ENCODE data around the gene CFAP52. TPM values are rescaled to one million over a fixed set of nuclear protein-coding genes. Genes with fewer than 3 reads are reported as not detected.

The CFAP52 gene
- total and polyA plus RNA-seq, 2 of the 13 experiments (the other 11 are each of a cell fraction or from before 2014, with no cell fraction given) = not detected

DNA sequence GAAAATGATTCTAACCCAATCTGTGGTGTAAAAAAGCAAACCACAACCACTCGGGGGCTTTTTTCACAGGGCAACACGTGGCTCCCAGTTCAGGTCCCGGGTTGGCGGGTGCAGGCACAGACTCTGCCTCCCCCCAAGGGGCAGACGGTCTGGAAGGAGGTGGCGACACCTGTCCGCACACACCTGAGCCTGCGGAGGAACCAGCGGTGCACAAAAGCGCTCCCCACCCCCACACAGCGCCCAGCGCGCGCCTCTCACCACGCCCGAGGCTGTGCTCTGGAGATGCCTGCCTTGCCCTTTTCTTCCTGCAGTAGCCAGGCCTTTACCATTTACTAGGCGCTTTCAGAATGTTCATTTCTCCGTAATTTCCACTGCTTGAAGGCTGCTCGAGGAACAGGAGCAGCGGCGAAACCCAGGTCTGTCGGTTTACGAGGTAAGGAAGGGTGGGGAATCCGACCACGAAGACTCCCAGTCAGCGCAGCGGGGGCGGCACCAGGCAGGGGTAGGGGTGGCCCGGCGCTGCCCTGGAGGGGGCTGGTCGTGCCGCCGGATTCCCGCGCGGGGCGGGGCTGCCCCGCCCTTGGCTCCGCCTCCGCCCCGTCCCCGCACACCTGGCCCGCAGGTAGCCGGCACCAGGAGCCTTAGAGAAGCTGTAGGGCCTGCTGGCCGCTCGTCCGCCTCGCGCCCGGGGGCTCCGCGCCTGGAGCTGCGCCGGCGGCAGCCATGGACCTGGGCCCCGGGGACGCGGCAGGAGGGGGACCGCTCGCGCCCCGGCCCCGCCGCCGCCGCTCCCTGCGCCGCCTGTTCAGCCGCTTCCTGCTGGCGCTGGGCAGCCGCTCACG, 68.7 kb downstream of the CFAP52 start, which contains the start of gene USP43 (continued):
- TF ChIP-seq, protein P1, sequence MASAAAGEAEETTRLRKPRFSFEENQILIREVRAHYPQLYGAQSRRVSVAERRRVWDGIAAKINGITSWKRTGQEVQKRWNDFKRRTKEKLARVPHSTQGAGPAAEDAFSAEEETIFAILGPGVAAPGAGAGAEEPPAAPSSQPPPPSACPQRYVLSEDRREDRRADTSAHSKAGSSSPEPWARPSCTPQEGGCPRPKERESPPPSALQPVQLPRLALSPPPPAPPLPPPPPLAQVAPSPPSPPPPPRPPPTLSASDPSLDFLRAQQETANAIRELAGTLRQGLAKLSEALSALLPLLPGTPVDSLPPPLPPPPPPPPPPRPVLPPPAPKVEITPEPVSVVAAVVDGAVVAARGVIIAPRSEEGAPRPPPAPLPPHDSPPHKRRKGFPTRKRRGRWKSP (CRISPR knock-in tag; IDR thresholded peaks at IDR 0.05) = peak; percentile 49
- TF ChIP-seq KDM5B (CRISPR knock-in tag; IDR thresholded peaks at IDR 0.05; ENCODE audit: borderline replicate concordance) (peak; percentile 70; the same call in 1 of the 2 replicates), TBX2 (CRISPR knock-in tag; IDR thresholded peaks at IDR 0.05; ENCODE audit: borderline replicate concordance) (no peak), ZNF879 (CRISPR knock-in tag; IDR thresholded peaks at IDR 0.05) (no peak), CCDC6 (CRISPR knock-in tag; IDR thresholded peaks at IDR 0.05) (no peak), ZNF431 (CRISPR knock-in tag; IDR thresholded peaks at IDR 0.05; ENCODE audit: borderline replicate concordance, low read depth) (0 out of 2 replicates have a peak, but pooled peaks have one; percentile 7), ZNF430 (CRISPR knock-in tag; IDR thresholded peaks at IDR 0.05) (peak; percentile 60; the same call in 1 of the 2 replicates), PTBP1 (IDR thresholded peaks at IDR 0.05; ENCODE audit: low read depth, low read length, poor library complexity, severe bottlenecking) (peak; percentile 61), HIVEP1 (CRISPR knock-in tag; IDR thresholded peaks at IDR 0.05) (no peak; the same call in 1 of the 2 replicates)
- TF ChIP-seq, protein P2, sequence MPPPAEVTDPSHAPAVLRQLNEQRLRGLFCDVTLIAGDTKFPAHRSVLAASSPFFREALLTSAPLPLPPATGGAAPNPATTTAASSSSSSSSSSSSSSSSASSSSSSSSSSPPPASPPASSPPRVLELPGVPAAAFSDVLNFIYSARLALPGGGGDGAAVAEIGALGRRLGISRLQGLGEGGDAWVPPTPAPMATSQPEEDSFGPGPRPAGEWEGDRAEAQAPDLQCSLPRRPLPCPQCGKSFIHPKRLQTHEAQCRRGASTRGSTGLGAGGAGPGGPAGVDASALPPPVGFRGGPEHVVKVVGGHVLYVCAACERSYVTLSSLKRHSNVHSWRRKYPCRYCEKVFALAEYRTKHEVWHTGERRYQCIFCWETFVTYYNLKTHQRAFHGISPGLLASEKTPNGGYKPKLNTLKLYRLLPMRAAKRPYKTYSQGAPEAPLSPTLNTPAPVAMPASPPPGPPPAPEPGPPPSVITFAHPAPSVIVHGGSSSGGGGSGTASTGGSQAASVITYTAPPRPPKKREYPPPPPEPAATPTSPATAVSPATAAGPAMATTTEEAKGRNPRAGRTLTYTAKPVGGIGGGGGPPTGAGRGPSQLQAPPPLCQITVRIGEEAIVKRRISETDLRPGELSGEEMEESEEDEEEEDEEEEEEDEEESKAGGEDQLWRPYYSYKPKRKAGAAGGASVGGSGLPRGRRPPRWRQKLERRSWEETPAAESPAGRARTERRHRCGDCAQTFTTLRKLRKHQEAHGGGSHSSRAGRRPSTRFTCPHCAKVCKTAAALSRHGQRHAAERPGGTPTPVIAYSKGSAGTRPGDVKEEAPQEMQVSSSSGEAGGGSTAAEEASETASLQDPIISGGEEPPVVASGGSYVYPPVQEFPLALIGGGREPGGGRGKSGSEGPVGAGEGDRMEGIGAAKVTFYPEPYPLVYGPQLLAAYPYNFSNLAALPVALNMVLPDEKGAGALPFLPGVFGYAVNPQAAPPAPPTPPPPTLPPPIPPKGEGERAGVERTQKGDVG (CRISPR knock-in tag; IDR thresholded peaks at IDR 0.05; ENCODE audit: borderline replicate concordance) = peak; percentile 55; the same call in 1 of the 2 replicates
- TF ChIP-seq, protein P3, sequence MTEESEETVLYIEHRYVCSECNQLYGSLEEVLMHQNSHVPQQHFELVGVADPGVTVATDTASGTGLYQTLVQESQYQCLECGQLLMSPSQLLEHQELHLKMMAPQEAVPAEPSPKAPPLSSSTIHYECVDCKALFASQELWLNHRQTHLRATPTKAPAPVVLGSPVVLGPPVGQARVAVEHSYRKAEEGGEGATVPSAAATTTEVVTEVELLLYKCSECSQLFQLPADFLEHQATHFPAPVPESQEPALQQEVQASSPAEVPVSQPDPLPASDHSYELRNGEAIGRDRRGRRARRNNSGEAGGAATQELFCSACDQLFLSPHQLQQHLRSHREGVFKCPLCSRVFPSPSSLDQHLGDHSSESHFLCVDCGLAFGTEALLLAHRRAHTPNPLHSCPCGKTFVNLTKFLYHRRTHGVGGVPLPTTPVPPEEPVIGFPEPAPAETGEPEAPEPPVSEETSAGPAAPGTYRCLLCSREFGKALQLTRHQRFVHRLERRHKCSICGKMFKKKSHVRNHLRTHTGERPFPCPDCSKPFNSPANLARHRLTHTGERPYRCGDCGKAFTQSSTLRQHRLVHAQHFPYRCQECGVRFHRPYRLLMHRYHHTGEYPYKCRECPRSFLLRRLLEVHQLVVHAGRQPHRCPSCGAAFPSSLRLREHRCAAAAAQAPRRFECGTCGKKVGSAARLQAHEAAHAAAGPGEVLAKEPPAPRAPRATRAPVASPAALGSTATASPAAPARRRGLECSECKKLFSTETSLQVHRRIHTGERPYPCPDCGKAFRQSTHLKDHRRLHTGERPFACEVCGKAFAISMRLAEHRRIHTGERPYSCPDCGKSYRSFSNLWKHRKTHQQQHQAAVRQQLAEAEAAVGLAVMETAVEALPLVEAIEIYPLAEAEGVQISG (CRISPR knock-in tag; IDR thresholded peaks at IDR 0.05) = 0 out of 2 replicates have a peak, but pooled peaks have one; percentile 13
